ENCODE data around the gene CSTA.

Gene CSTA

DNA sequence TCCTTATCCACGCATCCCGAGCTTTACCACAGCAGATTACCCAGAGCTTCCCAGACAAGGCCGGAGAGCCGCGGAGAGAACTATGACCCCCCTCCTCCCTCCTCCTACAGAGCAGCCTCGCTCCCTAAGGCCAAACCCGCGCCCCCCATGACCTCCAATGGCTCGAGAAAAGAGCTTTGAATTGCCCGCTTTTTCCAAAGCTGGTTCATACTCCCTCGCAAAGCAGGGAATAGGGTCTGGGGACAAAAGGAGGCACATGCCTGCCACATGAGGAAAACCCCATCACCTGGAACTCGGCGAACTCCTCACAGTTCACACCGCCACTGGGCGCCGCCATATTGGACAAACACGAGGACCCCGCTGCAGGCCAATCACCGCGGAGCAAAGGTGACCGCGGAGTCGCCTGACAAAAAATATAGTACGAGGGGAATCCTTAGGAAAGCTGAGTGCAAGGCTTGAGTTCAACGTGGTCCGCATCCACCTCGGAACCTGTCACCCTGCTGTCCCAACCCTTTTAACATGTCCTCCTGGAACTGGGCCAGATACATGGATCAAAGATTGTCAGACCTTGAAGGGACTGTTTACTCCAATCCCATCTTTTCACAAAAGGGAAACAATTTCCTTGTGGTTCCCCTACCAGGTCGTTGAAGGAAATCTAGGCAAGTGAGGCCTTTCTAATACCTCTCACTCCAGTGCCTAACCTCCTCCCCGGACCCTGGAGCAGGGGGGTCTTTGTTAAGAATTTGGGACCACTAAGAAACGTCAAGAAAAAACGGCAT, 58.0 kb downstream of the CSTA start, which contains the start of gene MIX23:
Gene MIX23, minus strand, starts transcription at position 344 of the 779 bp plus-strand sequence. Its CDS starts 7 bp downstream, at position 337.
- peak; percentile 95 to 97 for DNase-seq

DNA sequence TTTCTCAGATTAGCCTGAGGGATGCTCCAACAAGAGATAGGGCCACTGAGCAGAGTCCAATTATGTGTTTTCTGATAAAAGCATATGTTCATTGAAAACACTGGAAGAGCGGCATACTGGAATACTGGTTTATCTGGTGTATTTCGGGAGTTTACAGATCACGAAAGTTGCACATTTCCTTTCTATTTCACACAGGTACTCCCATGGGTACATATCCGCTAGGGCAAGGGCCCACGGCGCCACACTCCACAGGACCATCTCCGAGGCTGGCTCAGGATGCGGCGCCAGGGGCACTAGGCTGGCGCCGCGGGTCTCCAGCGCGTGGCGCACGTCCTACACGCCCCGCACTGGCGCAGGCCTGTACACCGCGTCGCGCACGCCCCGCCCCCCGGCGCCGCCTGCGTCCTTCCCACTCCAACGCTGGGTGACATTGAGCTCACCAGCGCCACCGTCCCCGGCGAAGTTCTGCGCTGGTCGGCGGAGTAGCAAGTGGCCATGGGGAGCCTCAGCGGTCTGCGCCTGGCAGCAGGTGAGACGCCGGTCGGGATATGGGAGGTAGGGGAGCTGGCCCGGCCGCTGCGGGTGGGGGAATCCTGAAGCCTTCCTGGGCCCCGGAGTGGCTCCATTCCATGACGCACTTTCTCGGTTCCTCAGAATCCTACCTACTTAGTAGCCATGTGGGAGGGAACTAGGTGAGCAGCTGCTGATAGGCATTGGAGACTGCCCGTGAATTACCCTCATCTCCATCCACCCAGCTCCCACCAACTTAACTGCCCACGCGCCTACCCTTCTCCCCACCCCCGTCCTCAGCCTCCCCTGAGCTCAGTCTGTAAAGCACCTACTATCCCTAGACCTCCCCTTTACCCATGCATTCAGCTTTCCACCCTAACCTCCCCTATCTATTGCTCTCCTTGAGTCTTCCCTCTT, 59.0 kb downstream of the CSTA start, which contains the start of gene FAM162A:
Gene FAM162A, plus strand, starts transcription at position 412 of the 927 bp plus-strand sequence. Its CDS starts 84 bp downstream, at position 496.
- peak; percentile 92 to 98 for DNase-seq

DNA sequence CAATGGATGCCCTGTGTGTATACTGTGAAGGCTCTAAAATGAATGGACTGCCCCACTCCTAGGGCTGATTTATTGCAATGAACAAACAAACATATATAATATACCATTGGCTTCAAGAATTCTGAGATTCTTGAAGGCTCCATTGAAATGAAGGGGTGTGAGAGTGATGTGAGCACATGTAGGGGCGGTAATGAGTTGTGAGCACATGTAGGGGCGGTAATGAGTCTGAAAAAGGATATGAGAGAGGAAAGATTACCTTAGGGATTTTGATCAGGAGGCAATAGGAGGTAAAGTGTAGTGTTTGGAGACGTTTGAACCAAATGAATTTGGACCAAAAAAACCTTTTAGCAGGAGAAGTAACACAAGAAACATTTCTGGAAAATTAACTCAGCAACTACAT, 62.7 kb downstream of the CSTA start:
- DNase-seq, result no peak

- no peak for DNase-seq
Measured at GRCh38 chr3:122389197-122389596, 64.1 kb downstream of the CSTA start.

- DNase-seq, result no peak
Measured at GRCh38 chr3:122389892-122390291, 64.8 kb downstream of the CSTA start.

DNA sequence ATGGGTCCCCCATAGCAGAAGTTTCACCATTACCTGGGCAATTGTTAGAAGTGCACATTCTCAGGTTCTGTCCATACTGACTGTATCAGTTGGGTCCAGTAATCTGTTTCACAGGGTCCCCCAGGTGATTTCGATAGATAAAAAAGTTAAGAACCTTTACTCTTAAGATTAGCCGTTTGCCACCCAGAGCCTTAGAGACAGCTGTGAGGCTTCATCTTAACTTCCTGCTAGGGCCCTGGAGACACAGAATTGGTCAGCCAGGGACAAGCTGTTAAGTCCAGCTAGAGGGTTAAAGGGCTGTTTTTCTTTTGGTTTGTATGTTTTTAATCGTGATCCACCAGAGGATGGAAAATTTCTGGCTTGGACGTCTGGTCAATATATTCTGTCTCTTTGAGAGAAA, 65.6 kb downstream of the CSTA start:
- no peak for DNase-seq

Measured in NCI-H524 (cell line).